ENCODE data around the gene GPX3.

Gene GPX3

DNA sequence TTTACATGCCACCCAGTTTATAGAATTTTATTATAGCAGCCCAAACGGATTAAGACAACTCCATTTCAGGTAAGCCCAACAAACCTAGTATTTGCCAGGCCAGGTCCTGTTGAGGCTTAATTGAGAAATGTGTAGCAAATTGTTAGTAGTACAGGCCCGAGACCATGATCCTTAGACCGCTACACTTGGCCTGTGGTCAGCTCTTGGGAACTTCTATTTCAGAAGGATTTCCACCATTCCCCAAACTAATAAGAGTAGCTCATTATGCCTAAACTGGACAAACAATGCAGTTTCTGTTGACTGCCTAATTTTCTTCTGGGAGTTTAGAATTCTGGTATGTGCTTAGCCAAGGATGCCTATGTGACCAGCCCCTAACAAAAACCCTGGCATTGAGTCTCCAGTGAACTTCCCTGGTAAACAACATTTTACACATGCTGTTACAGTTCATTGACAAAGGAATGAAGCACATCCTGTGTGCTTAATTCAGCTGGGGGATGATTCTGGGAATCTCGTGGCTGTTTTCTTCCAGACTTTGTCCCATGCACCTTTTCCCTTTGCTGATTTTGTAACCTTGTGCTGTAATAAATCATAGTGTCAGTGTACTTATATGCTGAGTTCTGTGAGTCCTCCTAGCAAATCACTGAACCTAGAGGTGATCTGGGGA lies 5.6 kb upstream of the GPX3 start:
- no peak for DNase-seq

DNA sequence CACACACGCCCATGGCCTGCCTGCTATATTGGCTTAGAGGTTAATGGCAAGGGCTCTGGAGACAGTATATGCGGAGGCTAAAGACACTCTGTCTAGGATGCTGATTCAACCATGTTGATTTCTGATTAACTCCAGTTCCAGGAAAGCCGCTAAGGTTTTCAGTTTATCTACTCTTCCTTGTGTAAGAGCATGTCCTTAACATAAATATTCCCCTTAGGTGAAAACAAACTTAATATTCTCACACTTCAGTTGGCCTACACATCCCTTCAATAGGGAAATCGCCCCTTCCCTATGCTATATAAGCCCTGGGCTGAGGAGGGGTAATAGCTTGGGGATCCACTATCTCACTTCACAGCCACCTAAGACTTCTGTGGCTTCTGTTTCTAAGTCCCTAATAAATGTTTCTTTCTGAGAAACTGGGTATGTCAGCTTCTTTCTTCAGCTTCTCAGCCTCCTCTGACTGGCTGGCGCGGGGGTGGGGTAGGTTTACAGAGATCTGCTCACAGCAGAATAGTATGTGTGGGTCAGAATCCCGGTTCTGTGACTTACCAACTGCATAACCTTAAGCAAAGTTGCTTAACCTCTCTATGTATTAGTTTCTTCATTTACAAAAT lies 4.3 kb upstream of the GPX3 start:
- no peak for DNase-seq

GRCh38 chr5:151016700-151017099 lies 3.7 kb upstream of the GPX3 start:
- DNase-seq = no peak

- no peak for DNase-seq
Measured at GRCh38 chr5:151017897-151018296, 2.5 kb upstream of the GPX3 start.

GRCh38 chr5:151018846-151019245 lies 1.5 kb upstream of the GPX3 start:
- DNase-seq = no peak

GRCh38 chr5:151019331-151019730 lies 1.1 kb upstream of the GPX3 start:
- no peak for DNase-seq

DNA sequence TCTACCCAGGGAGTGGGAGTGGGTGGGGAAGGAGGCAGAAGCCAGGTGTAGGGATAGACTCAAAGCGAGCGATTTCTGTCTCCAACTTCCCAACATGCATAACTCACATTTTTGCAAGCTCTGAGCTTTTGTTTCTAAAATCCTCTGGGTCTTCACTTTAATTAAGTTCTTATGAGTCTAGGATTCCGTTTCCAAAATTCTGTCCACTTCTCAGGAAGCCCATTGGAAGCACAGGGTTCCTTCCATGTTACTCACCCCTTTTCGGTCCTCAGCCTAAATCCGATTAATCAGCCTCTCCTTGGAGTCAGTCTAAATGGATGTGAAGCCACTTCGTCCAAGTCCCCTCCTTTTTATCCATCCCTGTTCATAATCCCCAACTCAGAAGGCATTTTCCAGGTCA lies 1.4 kb downstream of the GPX3 start:
- no peak for DNase-seq

DNA sequence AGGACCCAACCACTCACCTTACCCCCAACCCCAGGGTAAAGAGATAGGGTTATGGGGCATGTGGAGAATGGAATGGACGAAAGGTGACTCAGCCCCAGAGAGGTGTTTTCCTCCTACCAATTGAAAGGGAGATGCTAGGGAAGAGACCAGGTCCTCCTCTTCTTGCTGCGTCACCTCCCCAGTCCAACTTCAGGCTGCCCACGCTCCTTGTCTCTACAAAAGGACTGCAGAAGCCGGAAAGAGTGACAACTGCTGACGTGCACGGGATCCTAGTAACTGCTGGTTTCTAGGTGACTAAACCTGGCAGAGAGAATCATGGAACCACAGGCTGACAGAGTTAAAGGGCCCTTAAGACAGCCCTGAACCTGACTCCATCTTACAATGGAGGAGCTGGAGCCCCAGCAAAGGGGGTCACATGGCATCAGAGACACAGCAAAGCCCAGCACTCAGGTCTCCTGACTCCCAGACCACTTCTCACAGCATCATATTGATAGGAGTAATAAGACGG lies 2.2 kb downstream of the GPX3 start:
- no peak for DNase-seq

DNA sequence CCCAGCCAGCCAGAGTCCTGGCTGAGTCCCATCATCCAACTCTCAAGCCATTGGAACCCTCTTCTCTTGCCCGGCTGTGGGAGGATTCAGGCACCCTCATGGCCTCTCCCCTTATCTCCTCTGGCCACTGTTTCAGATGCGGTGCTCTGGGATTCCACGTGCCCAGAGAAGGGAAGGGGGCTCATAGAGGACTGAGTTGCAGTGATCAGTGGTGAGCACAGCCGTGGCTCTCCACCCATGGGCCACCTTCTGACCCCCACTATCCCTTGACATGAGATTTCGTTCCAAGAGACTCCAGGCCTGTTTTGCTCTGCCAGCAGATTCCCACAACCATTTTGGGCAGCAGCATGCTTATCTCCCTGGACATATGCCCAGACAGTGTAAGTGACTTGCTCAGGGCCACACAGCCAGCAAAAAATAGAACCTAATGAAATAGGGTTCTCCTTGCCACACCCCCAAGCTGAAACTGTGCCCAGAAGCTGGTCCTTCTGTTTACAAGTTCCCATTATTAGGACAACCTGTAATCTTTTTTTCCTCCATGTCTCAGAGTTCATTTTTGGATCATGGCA lies 2.7 kb downstream of the GPX3 start:
- DNase-seq = no peak

- DNase-seq = no peak
Measured at GRCh38 chr5:151023651-151024050, 3.3 kb downstream of the GPX3 start.

DNA sequence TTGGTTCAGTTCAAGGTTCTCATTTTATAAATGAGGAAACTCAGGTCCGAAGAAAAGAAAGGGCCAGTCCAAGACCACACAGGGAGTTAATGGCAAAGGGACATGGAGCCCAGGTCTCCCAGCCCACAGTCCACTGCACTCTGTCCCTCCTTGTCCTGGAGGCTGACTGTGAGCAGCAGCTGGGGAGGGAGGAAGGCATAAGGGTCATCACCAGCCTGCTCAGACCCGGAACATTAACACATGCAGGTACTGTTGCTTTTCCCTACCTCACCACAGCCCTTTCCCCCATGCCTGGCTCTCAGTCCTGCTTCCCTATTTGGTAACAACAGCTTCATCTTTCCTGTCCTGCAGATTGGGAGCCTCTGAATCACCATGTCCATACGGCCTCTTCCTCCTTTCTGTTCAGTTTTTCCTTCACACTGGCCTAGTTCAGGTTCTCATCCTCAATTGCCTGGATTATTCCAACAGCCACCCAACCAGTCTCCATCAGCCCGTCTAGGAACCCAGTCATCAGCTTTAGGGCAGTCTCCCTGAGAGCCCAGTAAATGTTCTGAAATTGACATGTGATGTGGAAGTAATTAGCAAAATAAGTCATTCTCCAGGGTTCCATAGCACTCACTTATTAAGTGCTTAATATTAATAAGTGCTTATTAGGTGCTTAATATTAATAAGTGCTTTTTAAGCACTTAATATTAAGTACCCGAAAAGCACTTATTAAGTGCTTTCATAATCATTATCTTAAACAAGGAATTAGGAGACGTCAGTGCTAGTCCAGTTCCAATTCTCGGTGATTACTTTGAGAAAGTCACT lies 4.3 kb downstream of the GPX3 start:
- no peak for DNase-seq

- no peak for DNase-seq
Measured at GRCh38 chr5:151025250-151025606, 4.8 kb downstream of the GPX3 start.

DNA sequence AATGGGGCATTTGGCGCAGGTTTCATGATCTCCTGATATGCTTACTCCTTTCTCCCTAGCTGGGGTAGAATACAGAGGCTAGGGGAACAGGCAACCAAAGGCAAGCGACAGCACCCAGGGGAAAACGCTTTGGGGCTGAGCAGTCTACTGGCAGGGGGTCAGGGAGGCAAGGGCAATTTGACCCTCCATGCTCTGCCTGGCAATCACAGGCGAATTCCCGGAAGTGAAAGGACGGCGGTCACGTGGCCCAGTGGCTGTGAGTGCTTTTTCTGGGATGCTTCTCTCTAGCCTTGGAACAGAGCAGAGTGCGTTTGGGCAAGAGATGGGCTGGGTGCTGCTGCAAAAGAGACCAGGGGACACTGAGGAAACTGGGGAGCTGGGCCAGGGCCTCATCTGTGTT lies 5.7 kb downstream of the GPX3 start:
- DNase-seq = no peak

GRCh38 chr5:151026679-151027078 lies 6.3 kb downstream of the GPX3 start:
- no peak for DNase-seq

GRCh38 chr5:151027961-151028479 lies 7.6 kb downstream of the GPX3 start:
- no peak for DNase-seq

DNA sequence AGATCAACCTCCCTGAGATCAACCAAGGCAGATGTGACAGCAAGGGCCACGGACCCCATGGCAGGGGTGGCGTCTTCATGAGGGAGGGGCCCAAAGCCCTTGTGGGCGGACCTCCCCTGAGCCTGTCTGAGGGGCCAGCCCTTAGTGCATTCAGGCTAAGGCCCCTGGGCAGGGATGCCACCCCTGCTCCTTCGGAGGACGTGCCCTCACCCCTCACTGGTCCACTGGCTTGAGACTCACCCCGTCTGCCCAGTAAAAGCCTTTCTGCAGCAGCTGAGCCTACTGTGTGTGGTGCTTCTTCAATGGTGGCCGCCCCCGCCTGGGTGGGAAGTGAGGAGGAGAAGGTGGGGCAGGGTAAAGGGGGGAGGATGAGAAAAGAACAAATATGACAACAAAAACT lies 8.3 kb downstream of the GPX3 start:
- DNase-seq = no peak

- DNase-seq = no peak
Measured at GRCh38 chr5:151029179-151030055, 9.0 kb downstream of the GPX3 start.

DNA sequence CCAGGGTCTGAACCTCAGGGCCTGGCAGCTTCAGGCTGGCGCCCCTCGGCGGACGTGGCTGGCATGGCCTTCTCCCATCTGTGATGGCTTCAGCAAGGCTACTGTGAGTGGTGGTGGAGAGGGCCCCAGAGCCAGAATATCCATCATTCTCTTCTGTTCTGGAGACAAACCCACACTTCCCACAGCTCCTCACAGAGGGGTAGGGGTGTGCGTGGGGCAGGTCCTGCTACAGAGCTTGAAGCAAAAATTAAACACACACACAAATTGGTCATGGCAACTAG lies 9.6 kb downstream of the GPX3 start:
- DNase-seq = no peak

GRCh38 chr5:151030379-151030778 lies 10.0 kb downstream of the GPX3 start:
- DNase-seq = no peak

- DNase-seq = no peak
Measured at GRCh38 chr5:151031554-151031953, 11.2 kb downstream of the GPX3 start.

GRCh38 chr5:151033217-151033934 lies 13.0 kb downstream of the GPX3 start:
- DNase-seq = no peak
